H9 (cell line): ENCODE data around the gene PHTF2. TPM values are rescaled to one million over a fixed set of nuclear protein-coding genes. Genes with fewer than 3 reads are reported as not detected.

Source experiments
- DNase-seq: peaks from one replicate; pipeline ENCODE4 v3.0.0-alpha.2; 2017
- H2AFZ ChIP-seq: one replicate; pipeline ENCODE4 v1.6.1; 2013; ENCODE audit warnings: mild to moderate bottlenecking, low read length, control low read depth, moderate library complexity
- H2AK5ac ChIP-seq: 2 replicates; pipeline ENCODE4 v1.6.1; 2013; ENCODE audit warnings: low read length, control low read depth, mixed read lengths; ENCODE audit not compliant: insufficient read length
- H2BK120ac ChIP-seq: one replicate; pipeline ENCODE4 v1.6.1; 2013; ENCODE audit warnings: low read depth, mild to moderate bottlenecking, low read length, control low read depth, inconsistent platforms; ENCODE audit not compliant: poor library complexity, severe bottlenecking
- H2BK12ac ChIP-seq: 2 replicates; pipeline ENCODE4 v1.6.1; 2013; ENCODE audit warnings: low read length, control low read depth, mixed read lengths, low read depth; ENCODE audit not compliant: insufficient read length
- H2BK15ac ChIP-seq: 2 replicates; pipeline ENCODE4 v1.6.1; 2013; ENCODE audit warnings: low read depth, low read length, control low read depth
- H2BK20ac ChIP-seq: one replicate; pipeline ENCODE4 v1.6.1; 2013; ENCODE audit warnings: low read depth, mild to moderate bottlenecking, low read length, control low read depth, inconsistent platforms; ENCODE audit not compliant: poor library complexity, severe bottlenecking
- H2BK5ac ChIP-seq: 2 replicates; pipeline ENCODE4 v1.6.1; 2013; ENCODE audit warnings: low read length, control low read depth, mixed read lengths; ENCODE audit not compliant: insufficient read length
- H3K14ac ChIP-seq: 2 replicates; pipeline ENCODE4 v1.6.1; 2013; ENCODE audit warnings: low read length, control low read depth; ENCODE audit not compliant: insufficient read depth
- H3K18ac ChIP-seq: 2 replicates; pipeline ENCODE4 v1.6.1; 2013; ENCODE audit warnings: low read depth, mild to moderate bottlenecking, mixed read lengths, low read length, control low read depth; ENCODE audit not compliant: insufficient read length
- H3K23ac ChIP-seq: 2 replicates; pipeline ENCODE4 v1.6.1; 2013; ENCODE audit warnings: low read length, control low read depth, mixed read lengths, low read depth; ENCODE audit not compliant: insufficient read length
- H3K23me2 ChIP-seq: 2 replicates; pipeline ENCODE4 v1.6.1; 2013; ENCODE audit warnings: low read depth, mild to moderate bottlenecking, mixed read lengths, low read length, control low read depth; ENCODE audit not compliant: insufficient read length, poor library complexity, severe bottlenecking
- H3K27ac ChIP-seq: 2 replicates; pipeline ENCODE4 v1.5.1; 2013; ENCODE audit warnings: low read length, control low read depth, mixed read lengths, low read depth; ENCODE audit not compliant: insufficient read length
- H3K27me3 ChIP-seq: 2 replicates; pipeline ENCODE4 v1.6.1; 2013; ENCODE audit warnings: low read length, control low read depth, inconsistent platforms; ENCODE audit not compliant: insufficient read depth
- H3K4ac ChIP-seq: 2 replicates; pipeline ENCODE4 v1.6.1; 2013; ENCODE audit warnings: low read depth, mild to moderate bottlenecking, control low read depth, inconsistent platforms, low read length, moderate library complexity
- H3K4me1 ChIP-seq: 2 replicates; pipeline ENCODE4 v1.6.1; 2013; ENCODE audit warnings: low read length, control low read depth, inconsistent platforms; ENCODE audit not compliant: insufficient read depth
- H3K4me2 ChIP-seq: 2 replicates; pipeline ENCODE4 v1.6.1; 2013; ENCODE audit warnings: low read length, control low read depth, mixed read lengths; ENCODE audit not compliant: insufficient read length, insufficient read depth
- H3K56ac ChIP-seq: 2 replicates; pipeline ENCODE4 v1.6.1; 2013; ENCODE audit warnings: low read depth, mild to moderate bottlenecking, mixed read lengths, low read length, control low read depth; ENCODE audit not compliant: insufficient read length
- H3K79me1 ChIP-seq: 2 replicates; pipeline ENCODE4 v1.6.1; 2013; ENCODE audit warnings: low read depth, mild to moderate bottlenecking, moderate library complexity, low read length, control low read depth, inconsistent platforms; ENCODE audit not compliant: insufficient read depth, poor library complexity, severe bottlenecking
- H3K79me2 ChIP-seq: 2 replicates; pipeline ENCODE4 v1.6.1; 2013; ENCODE audit warnings: low read length, control low read depth, inconsistent platforms; ENCODE audit not compliant: insufficient read depth
- H3K9ac ChIP-seq: 2 replicates; pipeline ENCODE4 v1.6.1; 2013; ENCODE audit warnings: low read length, control low read depth, mixed read lengths; ENCODE audit not compliant: insufficient read length; ENCODE audit errors: extremely low read depth
- H3K9me3 ChIP-seq: one replicate; pipeline ENCODE4 v1.6.1; 2013; ENCODE audit warnings: low read depth, low read length, inconsistent platforms; ENCODE audit not compliant: control insufficient read depth
- H3T11ph ChIP-seq: one replicate; pipeline ENCODE4 v1.6.1; 2013; ENCODE audit warnings: mild to moderate bottlenecking, low read length, control low read depth, inconsistent platforms
- H4K20me1 ChIP-seq: one replicate; pipeline ENCODE4 v1.6.1; 2013; ENCODE audit not compliant: control insufficient read depth, insufficient read length, insufficient read depth
- H4K5ac ChIP-seq: 2 replicates; pipeline ENCODE4 v1.6.1; 2013; ENCODE audit warnings: low read depth, mild to moderate bottlenecking, mixed read lengths, low read length, control low read depth; ENCODE audit not compliant: insufficient read length
- H4K8ac ChIP-seq: replicated peaks from 2 replicates; pipeline ENCODE4 v1.6.1; 2013; ENCODE audit warnings: low read length, control low read depth, mixed read lengths, low read depth; ENCODE audit not compliant: insufficient read length
- H4K91ac ChIP-seq: 2 replicates; pipeline ENCODE4 v1.6.1; 2013; ENCODE audit warnings: low read depth, mild to moderate bottlenecking, moderate library complexity, mixed read lengths, low read length, control low read depth; ENCODE audit not compliant: insufficient read length
- H3K27ac Mint-ChIP-seq, 3 experiments: 2 replicates in 2 of 3; 3 replicates in 1 of 3; pipeline ENCODE4 v1.8.0; 2020 to 2021; ENCODE audit warnings: mixed read lengths in 3 of 3, mild to moderate bottlenecking in 1 of 3, moderate library complexity in 1 of 3
- H3K27me3 Mint-ChIP-seq: 2 replicates; pipeline ENCODE4 v1.8.0; 2021; ENCODE audit warnings: low read depth, mild to moderate bottlenecking, moderate library complexity, mixed read lengths
- H3K36me3 Mint-ChIP-seq, 3 experiments: 2 replicates in 2 of 3; 3 replicates in 1 of 3; pipeline ENCODE4 v1.8.0; 2020 to 2021; ENCODE audit warnings: low read depth in 3 of 3, mixed read lengths in 3 of 3; ENCODE audit not compliant: insufficient read depth in 1 of 3
- H3K4me1 Mint-ChIP-seq, 2 experiments: 2 replicates each; pipeline ENCODE4 v1.8.0; 2020; ENCODE audit warnings: mixed read lengths in 2 of 2
- H3K4me3 Mint-ChIP-seq, 2 experiments: 2 replicates in 1 of 2; 3 replicates in 1 of 2; pipeline ENCODE4 v1.8.0; 2020 to 2021; ENCODE audit warnings: mild to moderate bottlenecking in 2 of 2, mixed read lengths in 2 of 2, moderate library complexity in 1 of 2
- H3K9me3 Mint-ChIP-seq, 2 experiments: 2 replicates in 1 of 2; 3 replicates in 1 of 2; pipeline ENCODE4 v1.8.0; 2020; ENCODE audit warnings: mild to moderate bottlenecking in 2 of 2, mixed read lengths in 2 of 2, moderate library complexity in 1 of 2
- CTCF ChIP-seq: fragments of 200-600 bp; sonication (generic); conservative IDR thresholded peaks from 3 replicates; pipeline ENCODE4 v1.8.0; 2021; ENCODE audit warnings: antibody characterized with exemption, mild to moderate bottlenecking
- WGBS: extraction: QIAGEN DNeasy Blood & Tissue Kit; methylation state at CpG from one replicate; pipeline ENCODE4 v1.1.7; 2013; ENCODE audit warnings: missing lambda C conversion rate, low lambda C conversion rate, mixed read lengths; ENCODE audit not compliant: insufficient read length; ENCODE audit errors: extremely low coverage; 5-methylcytosine and 5-hydroxymethylcytosine counted together
- total RNA-seq: library from RNA; stranded (reverse); gene quantifications from 2 replicates; pipeline ENCODE4 v1.2.1, GENCODE V29; 2021

PHTF2 gene
- total RNA-seq, 1 experiment from 2014 or later = 16.2 TPM

GRCh38 chr7:77912293-77912692 lies 113.7 kb downstream of the PHTF2 start:
- Histone ChIP-seq H3K27ac (no peak overlapping the region), H3K18ac (no peak overlapping the region), H3K23ac (no peak overlapping the region), H4K91ac (no peak overlapping the region), H2AK5ac (no peak overlapping the region), H3K14ac (no peak overlapping the region), H3K56ac (no peak overlapping the region), H3K9me3 (no peaks in the 10 kb centered on the region), H3K23me2 (no peaks in the 10 kb centered on the region), H4K8ac (no peak overlapping the region), H4K20me1 (no peaks in the 10 kb centered on the region), H3K9ac (no peak overlapping the region), H3K79me1 (no peaks in the 10 kb centered on the region), H2BK20ac (no peak overlapping the region), H3K79me2 (no peaks in the 10 kb centered on the region), H2BK12ac (no peak overlapping the region), H2BK5ac (no peak overlapping the region), H4K5ac (no peak overlapping the region), H3T11ph (no peak overlapping the region), H2AFZ (no peak overlapping the region), H3K27me3 (no peaks in the 10 kb centered on the region), H3K4me2 (no peak overlapping the region), H2BK15ac (no peak overlapping the region), H3K4me1 (no peaks in the 10 kb centered on the region), H2BK120ac (no peak overlapping the region), H3K4ac (no peak overlapping the region)
- Mint-ChIP-seq H3K4me1 (no peaks in the 10 kb centered on the region), H3K9me3 (no peaks in the 10 kb centered on the region), H3K27me3 (no peaks in the 10 kb centered on the region), H3K4me3 (no peak overlapping the region), H3K27ac (no peak overlapping the region), H3K36me3 (no peaks in the 10 kb centered on the region)
- DNase-seq = no peak
- no peak for TF ChIP-seq CTCF
- WGBS = no CpG with 5 or more reads among the region's 1 CpG
